HFF-Myc (cell line): ENCODE measurements around the gene ZGPAT.

ENCODE experiments used
- DNase-seq: peaks from one replicate; pipeline ENCODE4 v3.0.0-alpha.2; 2011; ENCODE audit warnings: low read depth; ENCODE audit errors: extremely low read depth
- H3K4me3 ChIP-seq: replicated peaks from 2 replicates; pipeline ENCODE4 v1.5.1; 2011; ENCODE audit warnings: low read depth, mild to moderate bottlenecking, control low read depth, low read length
- CTCF ChIP-seq: IDR thresholded peaks from 2 replicates; pipeline ENCODE4 v1.5.1; 2012; ENCODE audit warnings: mild to moderate bottlenecking, low read depth, low read length, control low read depth; ENCODE audit errors: missing control alignments

ZGPAT gene

GRCh38 chr20:63703976-63704748, 3.7 kb upstream of the ZGPAT start:
- DNase-seq: no peak
- no peak overlapping the region for H3K4me3 ChIP-seq
- TF ChIP-seq CTCF: no peak

DNA sequence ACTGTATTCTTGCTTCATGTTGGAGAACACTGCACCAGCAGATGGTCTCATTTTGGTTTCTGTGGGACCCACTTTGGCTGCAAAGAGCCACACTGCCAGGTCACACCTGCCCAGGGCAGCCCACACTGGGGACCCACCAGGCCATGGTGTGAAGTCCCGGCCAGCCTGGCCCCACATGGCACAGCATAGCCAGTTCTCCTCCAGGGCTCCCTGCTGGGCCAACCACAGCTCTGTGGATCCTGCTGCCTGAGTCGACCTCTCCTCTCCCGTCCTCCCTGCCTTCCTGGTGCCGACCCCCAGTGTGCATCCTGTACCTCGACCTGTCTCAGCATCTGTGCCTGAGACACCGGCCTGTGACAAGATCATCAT, 3.1 kb upstream of the ZGPAT start:
- TF ChIP-seq CTCF: no peak
- DNase-seq: no peak
- H3K4me3 ChIP-seq: no peak overlapping the region

- no peak for TF ChIP-seq CTCF
- no peak for DNase-seq
- H3K4me3 ChIP-seq: no peak overlapping the region
These were observed 2.4 kb upstream of the ZGPAT start for GRCh38 chr20:63705232-63706026.

DNA sequence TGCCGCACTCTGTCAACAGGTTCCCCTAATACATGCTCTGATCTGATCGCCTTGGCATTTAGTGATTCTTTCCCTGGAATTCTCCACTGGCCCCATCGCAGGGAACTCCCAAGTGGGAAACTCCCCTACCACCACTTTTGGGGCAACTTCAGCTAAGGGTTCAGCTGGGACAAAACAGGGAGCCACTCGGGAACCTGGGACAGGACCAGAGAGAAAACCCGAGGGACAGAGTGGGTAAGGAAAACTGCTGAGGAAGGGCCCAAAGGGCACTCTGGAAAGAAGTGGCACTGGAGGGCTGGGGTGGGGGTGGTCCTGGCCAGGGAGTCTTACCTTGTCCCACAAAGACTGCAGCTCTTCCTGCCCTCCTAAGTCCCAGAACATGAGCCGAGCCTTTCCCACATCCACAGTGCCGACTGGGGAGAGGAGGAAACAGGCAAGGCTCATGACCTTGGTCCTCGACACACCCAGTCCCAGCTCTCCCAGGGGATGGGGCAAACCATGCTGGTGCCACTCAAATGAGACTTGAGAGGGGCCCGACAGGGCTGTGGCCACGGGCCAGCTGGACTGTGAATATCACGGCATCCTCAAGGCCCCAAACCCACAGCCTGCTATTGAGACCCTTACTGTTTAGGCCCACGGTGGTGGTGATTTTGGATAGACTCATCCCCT, 1.7 kb upstream of the ZGPAT start:
- TF ChIP-seq CTCF: no peak
- H3K4me3 ChIP-seq: peak overlapping the region; percentile 90
- DNase-seq: no peak

DNA sequence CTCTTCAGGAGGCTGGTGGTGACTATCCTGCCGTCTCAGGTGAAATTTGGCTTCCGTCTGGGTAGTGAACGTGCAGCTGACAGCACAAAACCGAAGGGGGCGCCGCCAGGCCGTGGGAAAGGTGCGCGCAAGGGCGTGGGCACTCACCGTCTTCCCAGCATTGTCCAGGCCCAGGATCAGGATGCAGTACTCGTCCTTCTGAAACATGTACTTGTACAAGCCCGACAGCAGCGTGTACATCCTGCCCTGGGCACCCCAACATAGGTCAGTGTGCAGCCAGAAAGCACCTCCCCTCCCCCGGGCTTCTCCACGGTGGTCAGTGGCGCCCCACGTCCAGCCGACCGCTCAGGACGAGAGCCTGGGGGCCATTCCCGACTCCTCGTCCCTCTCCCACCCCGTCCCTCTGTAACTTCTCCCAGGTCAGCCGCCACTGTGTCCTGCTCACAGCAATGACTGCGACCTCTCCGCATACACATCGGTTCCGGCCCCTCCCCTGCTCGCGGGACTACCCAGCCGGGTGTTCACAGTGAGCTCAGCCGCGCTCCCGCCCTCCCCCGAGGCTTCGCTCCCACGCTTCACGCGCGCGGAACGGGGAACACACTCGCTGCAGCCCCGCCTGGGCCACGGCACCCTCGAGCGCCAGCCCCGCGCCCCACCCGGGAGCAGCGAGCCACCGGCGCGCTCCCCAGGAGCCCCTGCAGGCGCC, 834 bp upstream of the ZGPAT start:
- peak; percentile 27 for TF ChIP-seq CTCF
- peak overlapping the region; percentile 90 for H3K4me3 ChIP-seq
- DNase-seq: no peak
